ENCODE measurements around the gene NMRAL1.

The NMRAL1 gene

GRCh38 chr16:4471869-4472268 lies 2.6 kb downstream of the NMRAL1 start:
- DNase-seq (ENCODE audit: low read depth, low spot score): no peak
- no peak overlapping the region for H3K27ac ChIP-seq

- DNase-seq (ENCODE audit: low read depth, low spot score): no peak
- H3K27ac ChIP-seq: no peak overlapping the region
Observed at GRCh38 chr16:4468972-4469371, 5.5 kb downstream of the NMRAL1 start.

- no peak for DNase-seq (ENCODE audit: low read depth, low spot score)
- no peak overlapping the region for H3K27ac ChIP-seq
Observed at GRCh38 chr16:4467916-4468315, 6.5 kb downstream of the NMRAL1 start.

GRCh38 chr16:4465977-4466779 lies 8.2 kb downstream of the NMRAL1 start:
- DNase-seq (ENCODE audit: low read depth, low spot score): no peak
- H3K27ac ChIP-seq: no peak overlapping the region

GRCh38 chr16:4463522-4464163 lies 10.8 kb downstream of the NMRAL1 start:
- peak overlapping the region; percentile 91 for H3K27ac ChIP-seq
- DNase-seq (ENCODE audit: low read depth, low spot score): no peak

- no peak overlapping the region for H3K27ac ChIP-seq
- no peak for DNase-seq (ENCODE audit: low read depth, low spot score)
Observed at GRCh38 chr16:4461250-4462085, 13.0 kb downstream of the NMRAL1 start.

- no peak for DNase-seq (ENCODE audit: low read depth, low spot score)
- H3K27ac ChIP-seq: no peak overlapping the region
Observed at GRCh38 chr16:4460936-4461249, 13.5 kb downstream of the NMRAL1 start.

- DNase-seq (ENCODE audit: low read depth, low spot score): no peak
- no peak overlapping the region for H3K27ac ChIP-seq
Observed at GRCh38 chr16:4455951-4456350, 18.5 kb downstream of the NMRAL1 start.

GRCh38 chr16:4455081-4455480 lies 19.3 kb downstream of the NMRAL1 start:
- no peak overlapping the region for H3K27ac ChIP-seq

GRCh38 chr16:4454623-4455022 lies 19.8 kb downstream of the NMRAL1 start:
- no peak for DNase-seq (ENCODE audit: low read depth, low spot score)
- H3K27ac ChIP-seq: no peak overlapping the region

More at GRCh38 chr16:4455081-4455480, 19.3 kb downstream of the NMRAL1 start:
- DNase-seq (ENCODE audit: low read depth, low spot score): no peak

GRCh38 chr16:4452674-4453073 lies 21.8 kb downstream of the NMRAL1 start:
- H3K27ac ChIP-seq: no peak overlapping the region
- no peak for DNase-seq (ENCODE audit: low read depth, low spot score)

GRCh38 chr16:4450931-4451519 lies 23.4 kb downstream of the NMRAL1 start:
- H3K27ac ChIP-seq: no peak overlapping the region
- no peak for DNase-seq (ENCODE audit: low read depth, low spot score)

GRCh38 chr16:4450430-4450829 lies 24.0 kb downstream of the NMRAL1 start:
- DNase-seq (ENCODE audit: low read depth, low spot score): no peak
- H3K27ac ChIP-seq: no peak overlapping the region

- DNase-seq (ENCODE audit: low read depth, low spot score): no peak
- no peak overlapping the region for H3K27ac ChIP-seq
Observed at GRCh38 chr16:4443986-4444385, 30.4 kb downstream of the NMRAL1 start.

GRCh38 chr16:4443271-4443670 lies 31.2 kb downstream of the NMRAL1 start:
- DNase-seq (ENCODE audit: low read depth, low spot score): no peak
- H3K27ac ChIP-seq: no peak overlapping the region

- H3K27ac ChIP-seq: no peak overlapping the region
Observed at GRCh38 chr16:4442371-4442770, 32.1 kb downstream of the NMRAL1 start.

GRCh38 chr16:4437366-4437765 lies 37.1 kb downstream of the NMRAL1 start:
- H3K27ac ChIP-seq: no peak overlapping the region
- DNase-seq (ENCODE audit: low read depth, low spot score): no peak

More at GRCh38 chr16:4442371-4442770, 32.1 kb downstream of the NMRAL1 start:
- no peak for DNase-seq (ENCODE audit: low read depth, low spot score)

GRCh38 chr16:4435337-4436067 lies 38.9 kb downstream of the NMRAL1 start:
- H3K27ac ChIP-seq: no peak overlapping the region
- DNase-seq (ENCODE audit: low read depth, low spot score): no peak

GRCh38 chr16:4433914-4434787 lies 40.3 kb downstream of the NMRAL1 start:
- no peak for DNase-seq (ENCODE audit: low read depth, low spot score)
- no peak overlapping the region for H3K27ac ChIP-seq
